Measurements from ENCODE around the gene DDO.
"Not testable (repeated sequence)": the region's sequence is repeated elsewhere in the genome, so short reads cannot be mapped to it uniquely, and the experiment has no call there.

The DDO gene

GRCh38 chr6:110415086-110415916 is at the start of gene DDO:
Gene DDO (minus strand): TSS chr6:110415575. CDS start chr6:110413462, 2,113 bp downstream.
- in situ Hi-C loops (cut with HindIII; ENCODE audit: low sequenced_read_pairs), result no loop called here

DNA sequence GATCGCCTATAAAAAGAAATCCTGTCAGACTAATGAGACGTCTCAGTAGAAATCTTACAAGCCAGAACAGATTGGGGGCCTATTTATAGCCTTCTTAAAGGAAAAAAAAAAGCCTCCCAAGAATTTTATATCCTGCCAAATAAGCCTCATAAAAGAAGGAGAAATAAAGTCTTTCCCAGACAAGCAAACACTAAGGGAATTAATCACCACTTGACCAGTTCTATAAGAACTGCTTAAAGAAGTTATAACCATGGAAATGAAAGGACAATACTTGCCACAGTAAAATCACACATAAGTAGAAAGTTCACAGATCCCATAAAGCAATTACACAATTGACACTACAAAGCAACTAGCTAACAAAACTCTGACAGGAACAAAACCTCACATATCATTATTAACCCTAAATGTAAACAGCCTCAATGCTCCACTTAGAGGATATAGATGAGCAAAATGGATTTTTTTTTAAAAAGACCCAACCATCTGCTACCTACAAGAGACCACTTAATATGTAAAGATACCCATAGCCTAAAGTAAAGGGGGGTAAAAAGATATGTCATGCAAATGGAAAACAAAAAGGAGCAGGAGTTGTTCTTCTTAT is 47.6 kb upstream of the DDO start:
- in situ Hi-C loops (cut with HindIII; ENCODE audit: low sequenced_read_pairs), result no loop called here

GRCh38 chr6:110461376-110461775 is 46.0 kb upstream of the DDO start:
- in situ Hi-C loops (cut with HindIII; ENCODE audit: low sequenced_read_pairs), result no loop called here

DNA sequence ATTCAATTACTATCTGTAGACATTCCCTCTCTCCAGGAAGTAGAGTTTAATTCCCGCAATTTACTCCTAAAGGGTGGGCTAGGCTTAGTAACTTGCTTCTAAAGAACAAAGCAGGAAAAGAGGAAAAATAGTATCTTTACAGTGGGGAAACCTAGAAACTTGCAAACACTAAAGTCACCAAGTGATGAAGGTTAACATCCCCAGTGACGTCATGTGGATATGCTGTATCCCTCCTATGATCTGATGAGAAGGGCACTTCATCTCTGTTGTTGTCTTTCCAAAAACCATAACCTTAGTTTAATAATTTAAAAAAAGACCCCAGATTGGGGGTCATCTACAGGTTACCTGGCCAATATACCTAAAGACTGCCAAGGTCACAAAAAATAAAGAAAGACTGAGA is 43.8 kb upstream of the DDO start:
- in situ Hi-C loops (cut with HindIII; ENCODE audit: low sequenced_read_pairs), result no loop called here

GRCh38 chr6:110458476-110458875 is 43.1 kb upstream of the DDO start:
- in situ Hi-C loops (cut with HindIII; ENCODE audit: low sequenced_read_pairs), result no loop called here

DNA sequence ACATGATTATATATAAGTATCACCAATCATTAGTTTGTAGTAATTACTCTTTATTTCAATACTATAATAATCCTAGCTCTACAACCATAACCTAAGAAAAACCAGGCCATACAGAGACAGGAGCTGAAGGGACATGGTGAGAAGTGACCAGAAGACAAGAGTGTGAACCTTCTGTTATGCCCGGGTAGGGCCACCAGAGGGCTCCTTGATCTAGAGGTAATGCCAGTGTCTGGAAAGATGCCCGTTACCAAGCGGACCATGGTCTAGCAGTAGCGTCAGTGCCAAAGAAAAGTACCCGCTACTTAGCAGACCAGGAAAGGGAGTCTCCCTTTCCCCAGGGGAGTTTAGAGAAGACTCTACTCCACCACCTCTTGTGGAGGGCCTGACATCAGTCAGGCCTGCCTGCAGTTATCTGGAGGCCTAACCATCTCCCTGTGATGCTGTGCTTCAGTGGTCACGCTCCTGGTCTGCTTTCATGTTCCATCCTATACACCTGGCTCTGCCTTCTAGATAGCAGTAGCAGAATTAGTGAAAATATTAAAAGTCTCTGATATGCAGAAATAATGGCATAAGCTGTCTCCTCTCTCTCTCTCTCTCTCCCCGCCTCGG is 42.3 kb upstream of the DDO start:
- in situ Hi-C loops (cut with HindIII; ENCODE audit: low sequenced_read_pairs), result not testable (repeated sequence)

DNA sequence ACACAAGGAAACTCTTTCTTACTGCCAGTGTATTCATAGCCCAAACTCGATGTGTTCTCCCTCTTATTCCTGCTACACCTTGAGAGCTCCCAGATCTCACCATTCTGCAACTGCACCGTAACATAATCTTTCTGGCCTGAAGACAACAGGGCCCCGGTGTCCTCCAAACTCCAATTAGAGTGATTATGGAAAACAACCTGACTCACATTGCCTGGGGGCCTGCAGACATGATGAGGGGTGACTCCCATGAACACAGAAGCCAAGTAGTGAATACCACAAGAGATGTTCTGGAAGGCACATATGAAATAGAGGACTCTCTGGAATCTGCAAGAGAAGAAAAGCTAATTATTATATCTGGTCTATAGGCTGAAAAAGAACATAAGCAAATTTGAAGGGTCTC is 41.3 kb upstream of the DDO start:
- in situ Hi-C loops (cut with HindIII; ENCODE audit: low sequenced_read_pairs), result no loop called here

DNA sequence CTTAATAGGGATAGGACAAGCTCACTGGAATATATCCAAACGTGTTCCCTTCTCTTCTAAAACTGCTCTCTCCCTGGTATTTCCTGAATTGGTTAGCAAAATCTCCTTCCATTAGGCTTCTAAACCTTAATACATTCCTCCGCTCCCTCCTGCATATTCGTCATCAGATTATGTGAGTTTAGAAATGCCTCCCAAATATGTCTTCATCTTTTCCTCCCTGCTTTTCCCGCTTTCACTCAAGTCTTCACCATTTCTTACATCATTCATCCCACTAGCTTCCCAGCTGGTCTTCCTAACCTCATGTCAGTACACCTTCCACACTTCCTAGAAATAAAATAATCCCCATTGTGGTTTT is 34.1 kb upstream of the DDO start:
- in situ Hi-C loops (cut with HindIII; ENCODE audit: low sequenced_read_pairs), result no loop called here

- in situ Hi-C loops (cut with HindIII; ENCODE audit: low sequenced_read_pairs), result no loop called here
These were observed 33.6 kb upstream of the DDO start for GRCh38 chr6:110448846-110449540.

DNA sequence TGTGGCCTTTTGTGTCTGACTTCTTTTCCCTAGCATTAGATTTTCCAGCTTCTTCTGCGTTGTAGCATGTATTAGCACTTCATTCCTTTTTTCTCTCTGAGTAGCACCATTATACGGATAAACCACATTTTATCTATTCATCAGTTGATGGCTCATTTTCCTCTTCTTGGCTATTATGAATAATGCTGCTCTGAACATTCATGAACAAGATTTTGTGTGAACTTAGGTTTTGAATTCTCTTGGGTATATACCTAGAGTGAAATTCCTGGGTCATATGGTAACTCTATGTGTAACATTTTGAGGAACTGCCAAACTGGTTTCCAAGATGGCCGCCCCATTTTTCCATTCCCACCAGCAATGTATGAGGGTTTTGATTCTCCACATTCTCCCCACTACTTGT is 32.4 kb upstream of the DDO start:
- in situ Hi-C loops (cut with HindIII; ENCODE audit: low sequenced_read_pairs), result no loop called here

DNA sequence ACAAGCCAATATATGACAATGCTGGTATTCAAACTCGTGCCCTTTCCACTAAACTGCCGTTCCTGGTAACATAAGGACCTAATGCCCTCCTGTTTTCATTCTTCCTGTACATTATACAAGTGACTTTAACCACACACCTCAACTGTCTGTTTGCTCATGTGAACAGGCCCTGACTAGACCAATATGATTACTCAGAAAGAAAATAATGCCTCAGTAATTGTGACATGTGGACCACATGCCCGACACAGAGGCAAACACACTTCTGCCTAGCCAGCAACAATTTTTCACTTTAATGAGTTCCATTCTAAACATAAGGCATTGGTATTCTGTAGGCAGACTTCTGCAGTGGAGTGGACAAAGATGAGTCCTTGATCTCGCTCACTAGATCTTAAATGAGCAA is 31.0 kb upstream of the DDO start:
- in situ Hi-C loops (cut with HindIII; ENCODE audit: low sequenced_read_pairs), result no loop called here

GRCh38 chr6:110440026-110440425 is 24.7 kb upstream of the DDO start:
- in situ Hi-C loops (cut with HindIII; ENCODE audit: low sequenced_read_pairs), result no loop called here

DNA sequence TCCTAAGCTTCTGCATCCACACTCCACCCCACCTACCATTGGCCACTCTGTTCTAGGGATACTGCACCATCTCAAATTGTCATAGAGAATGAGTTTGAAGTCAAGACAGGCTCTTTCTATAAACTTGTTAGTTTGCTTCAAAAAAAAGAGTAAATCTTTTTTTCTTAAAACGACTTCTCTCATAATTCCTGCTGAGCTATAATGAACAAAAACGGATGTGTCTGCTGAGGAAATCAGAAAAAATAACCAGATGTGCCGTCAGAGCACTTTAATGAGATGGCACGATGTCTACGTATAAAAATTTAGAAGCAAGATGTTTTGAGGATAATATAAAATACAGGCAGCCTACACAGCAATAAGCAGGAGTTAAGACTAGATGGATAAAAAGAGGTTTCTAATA is 24.0 kb upstream of the DDO start:
- in situ Hi-C loops (cut with HindIII; ENCODE audit: low sequenced_read_pairs), result no loop called here

GRCh38 chr6:110434961-110435602 is 19.7 kb upstream of the DDO start:
- in situ Hi-C loops (cut with HindIII; ENCODE audit: low sequenced_read_pairs), result no loop called here

GRCh38 chr6:110432285-110432900 is 17.0 kb upstream of the DDO start:
- in situ Hi-C loops (cut with HindIII; ENCODE audit: low sequenced_read_pairs), result no loop called here

DNA sequence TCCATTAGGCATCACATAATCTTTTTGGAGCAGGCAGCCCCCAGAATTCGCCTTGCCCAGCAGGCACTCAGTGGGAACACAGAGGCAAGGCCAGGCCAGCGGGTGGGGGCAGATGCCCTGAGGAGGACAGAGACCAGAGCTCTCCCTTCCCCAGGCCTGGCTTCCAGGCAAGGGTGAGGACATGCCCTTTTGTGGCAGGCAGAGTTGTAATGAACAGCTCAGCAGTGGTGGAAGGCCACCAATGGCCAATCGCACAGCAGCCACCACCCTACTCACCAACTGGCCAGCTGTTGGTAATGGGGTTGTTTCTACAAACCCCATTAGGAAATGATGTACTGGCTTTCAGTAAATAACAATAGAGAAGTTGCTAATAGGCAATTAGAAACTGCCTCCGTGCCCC is 15.4 kb upstream of the DDO start:
- in situ Hi-C loops (cut with HindIII; ENCODE audit: low sequenced_read_pairs), result no loop called here

DNA sequence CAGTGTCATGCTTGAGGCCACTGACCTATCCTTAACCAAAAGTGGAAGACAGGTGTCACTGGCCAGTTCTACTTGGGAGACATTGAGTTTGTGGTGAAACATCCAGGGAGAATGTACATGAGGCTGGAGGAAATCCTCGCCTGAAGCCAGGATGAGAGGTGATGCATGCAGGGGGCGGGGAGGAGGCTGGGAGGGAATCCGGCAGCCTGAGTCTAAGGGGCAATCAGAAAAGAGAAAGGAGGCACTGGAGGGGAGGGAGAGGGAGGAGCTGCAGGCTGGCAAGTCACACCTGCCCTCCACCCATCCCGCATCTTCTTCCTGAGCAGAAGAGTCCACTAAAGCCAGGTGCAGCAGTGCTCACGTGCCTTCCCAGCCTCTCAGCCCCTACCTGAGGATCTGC is 14.9 kb upstream of the DDO start:
- in situ Hi-C loops (cut with HindIII; ENCODE audit: low sequenced_read_pairs), result no loop called here

DNA sequence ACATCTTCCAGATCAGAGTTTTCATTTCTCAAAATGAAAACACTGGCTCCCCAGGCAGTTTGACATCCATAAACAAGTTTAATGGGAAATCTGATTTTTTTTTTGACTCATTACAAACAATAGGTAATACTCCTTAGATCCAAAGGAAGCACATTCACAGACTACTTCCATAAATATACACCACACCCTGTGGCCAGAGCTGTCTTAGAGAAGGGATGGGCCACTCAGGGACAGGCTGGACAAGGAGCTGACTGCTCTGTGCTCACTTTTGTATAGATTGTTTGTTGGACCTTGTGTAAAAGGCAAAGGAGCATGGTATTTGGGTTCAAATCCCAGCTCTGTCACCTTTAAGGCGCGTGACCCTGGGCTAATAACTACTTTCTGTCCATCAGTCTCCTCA is 12.8 kb upstream of the DDO start:
- in situ Hi-C loops (cut with HindIII; ENCODE audit: low sequenced_read_pairs), result no loop called here

GRCh38 chr6:110425816-110426215 is 10.4 kb upstream of the DDO start:
- in situ Hi-C loops (cut with HindIII; ENCODE audit: low sequenced_read_pairs), result no loop called here

- in situ Hi-C loops (cut with HindIII; ENCODE audit: low sequenced_read_pairs), result no loop called here
These were observed 7.1 kb upstream of the DDO start for GRCh38 chr6:110422444-110422822.
